ENCODE results near the gene RPS6KA5. TPM values are rescaled to one million over a fixed set of nuclear protein-coding genes. Genes with fewer than 3 reads are reported as not detected.

Gene RPS6KA5
- total RNA-seq, 1 experiment from 2014 or later = 3.8 TPM

- H3K23me2 ChIP-seq (ENCODE audit: insufficient read length, low read depth, low read length, poor library complexity, severe bottlenecking) = no peaks in the 10 kb centered on the region
- no peaks in the 10 kb centered on the region for H3K4me1 ChIP-seq (ENCODE audit: insufficient read depth, low read length)
- no peak overlapping the region for H2BK5ac ChIP-seq (ENCODE audit: insufficient read length, low read length)
- TF ChIP-seq CTCF (conservative IDR thresholded peaks at IDR 0.05) = no peak
- H3K9me3 Mint-ChIP-seq = no peaks in the 10 kb centered on the region
- H4K91ac ChIP-seq (ENCODE audit: insufficient read length, low read depth, low read length) = no peak overlapping the region
- H3K23ac ChIP-seq (ENCODE audit: insufficient read length, low read depth, low read length) = no peak overlapping the region
- no peak overlapping the region for H3K27ac ChIP-seq (ENCODE audit: insufficient read length, low read depth, low read length)
- H2BK20ac ChIP-seq (ENCODE audit: low read depth, low read length, poor library complexity, severe bottlenecking) = no peak overlapping the region
- no peak overlapping the region for H3T11ph ChIP-seq (ENCODE audit: low read length)
- H3K9ac ChIP-seq (ENCODE audit: extremely low read depth, insufficient read length, low read length) = no peak overlapping the region
- no peaks in the 10 kb centered on the region for H4K20me1 ChIP-seq (ENCODE audit: control insufficient read depth, insufficient read depth, insufficient read length)
- no peak overlapping the region for H2BK120ac ChIP-seq (ENCODE audit: low read depth, low read length, poor library complexity, severe bottlenecking)
- DNase-seq = no peak
- H3K36me3 Mint-ChIP-seq (ENCODE audit: insufficient read depth in 1 of 3, low read depth in 3 of 3) = no peaks in the 10 kb centered on the region
- no peaks in the 10 kb centered on the region for H3K27me3 ChIP-seq (ENCODE audit: insufficient read depth, low read length)
- no peak overlapping the region for H3K14ac ChIP-seq (ENCODE audit: insufficient read depth, low read length)
- no peak overlapping the region for H2BK12ac ChIP-seq (ENCODE audit: insufficient read length, low read depth, low read length)
- no peak overlapping the region for H2BK15ac ChIP-seq (ENCODE audit: low read depth, low read length)
- no peak overlapping the region for H3K27ac Mint-ChIP-seq
- no peaks in the 10 kb centered on the region for H3K27me3 Mint-ChIP-seq (ENCODE audit: low read depth)
- no peak overlapping the region for H3K56ac ChIP-seq (ENCODE audit: insufficient read length, low read depth, low read length)
- H2AFZ ChIP-seq (ENCODE audit: low read length) = no peak overlapping the region
- no peak overlapping the region for H3K4ac ChIP-seq (ENCODE audit: low read depth, low read length)
- WGBS (ENCODE audit: extremely low coverage, insufficient read length, low lambda C conversion rate) = no CpG with 5 or more reads among the region's 6 CpGs
- H3K4me2 ChIP-seq (ENCODE audit: insufficient read depth, insufficient read length, low read length) = no peak overlapping the region
- no peaks in the 10 kb centered on the region for H3K9me3 ChIP-seq (ENCODE audit: control insufficient read depth, low read depth, low read length)
- H4K5ac ChIP-seq (ENCODE audit: insufficient read length, low read depth, low read length) = no peak overlapping the region
- H3K79me2 ChIP-seq (ENCODE audit: insufficient read depth, low read length) = no peaks in the 10 kb centered on the region
- H3K18ac ChIP-seq (ENCODE audit: insufficient read length, low read depth, low read length) = no peak overlapping the region
- H3K79me1 ChIP-seq (ENCODE audit: insufficient read depth, low read depth, low read length, poor library complexity, severe bottlenecking) = no peaks in the 10 kb centered on the region
- no peak overlapping the region for H2AK5ac ChIP-seq (ENCODE audit: insufficient read length, low read length)
- peaks cover 7 to 9% of the 10 kb centered on the region in 2 experiments for H3K4me1 Mint-ChIP-seq
- no peak overlapping the region for H4K8ac ChIP-seq (replicated peaks; ENCODE audit: insufficient read length, low read depth, low read length)
- no peak overlapping the region for H3K4me3 Mint-ChIP-seq
These were observed 163.4 kb downstream of the RPS6KA5 start for GRCh38 chr14:90897022-90897421.
